OCI-LY3 (cell line): ENCODE measurements around the gene ZNF569.

ENCODE experiments used
- H2AFZ ChIP-seq: fragments of 200-600, 300-600 bp; shearing (Covaris generic); 2 replicates; pipeline ENCODE4 v1.6.0; 2014; ENCODE audit warnings: antibody characterized with exemption, low read depth, low read length
- H3K27ac ChIP-seq: fragments of 200-600, 300-600 bp; sonication (generic); 2 replicates; pipeline ENCODE4 v1.5.1; 2014; ENCODE audit warnings: mild to moderate bottlenecking, low read length, moderate library complexity, mixed read lengths
- H3K27me3 ChIP-seq: fragments of 200-600, 300-600 bp; sonication (generic); 2 replicates; pipeline ENCODE4 v1.6.1; 2014; ENCODE audit warnings: low read depth, low read length, mixed read lengths
- H3K36me3 ChIP-seq: fragments of 200-600, 300-600 bp; sonication (generic); replicated peaks from 2 replicates; pipeline ENCODE3; 2014; ENCODE audit warnings: low read depth, low read length, mixed read lengths
- H3K4me1 ChIP-seq: fragments of 300-600, 200-600 bp; sonication (generic); 2 replicates; pipeline ENCODE4 v1.6.1; 2014; ENCODE audit warnings: low read length, mixed read lengths
- H3K4me2 ChIP-seq: fragments of 200-600, 300-600 bp; sonication (generic); 2 replicates; pipeline ENCODE4 v1.6.1; 2014; ENCODE audit warnings: low read length, mixed read lengths
- H3K4me3 ChIP-seq: fragments of 300-600, 200-600 bp; sonication (generic); 2 replicates; pipeline ENCODE4 v1.5.1; 2014; ENCODE audit warnings: antibody characterized with exemption, mild to moderate bottlenecking, low read length, moderate library complexity
- H3K79me2 ChIP-seq: fragments of 300-600, 200-600 bp; shearing (Covaris generic); 2 replicates; pipeline ENCODE4 v1.6.1; 2014; ENCODE audit warnings: mild to moderate bottlenecking, low read length, mixed read lengths
- H3K9ac ChIP-seq: fragments of 300-600, 200-600 bp; shearing (Covaris generic); 2 replicates; pipeline ENCODE4 v1.6.0; 2014; ENCODE audit warnings: mild to moderate bottlenecking, low read length, moderate library complexity
- H3K9me3 ChIP-seq: fragments of 200-600, 300-600 bp; shearing (Covaris generic); 2 replicates; pipeline ENCODE4 v1.6.1; 2014; ENCODE audit warnings: low read length, mixed read lengths; ENCODE audit not compliant: insufficient read depth
- H4K20me1 ChIP-seq: fragments of 200-600, 300-600 bp; sonication (generic); 2 replicates; pipeline ENCODE4 v1.6.1; 2016; ENCODE audit warnings: low read length, mixed read lengths; ENCODE audit not compliant: insufficient read depth
- EZH2phosphoT487 ChIP-seq: fragments of 200-600 bp; shearing (Covaris generic); IDR thresholded peaks from 2 replicates; pipeline ENCODE4 v1.6.1; 2018; ENCODE audit warnings: antibody characterized with exemption, mixed run types, low read depth
- TF ChIP-seq, protein P1 (sequence below): fragments of 200-600, 300-600 bp; sonication (generic); IDR thresholded peaks from 2 replicates; pipeline ENCODE4 v1.5.1; 2014; ENCODE audit warnings: antibody characterized with exemption, low read length, low read depth

Gene ZNF569

DNA sequence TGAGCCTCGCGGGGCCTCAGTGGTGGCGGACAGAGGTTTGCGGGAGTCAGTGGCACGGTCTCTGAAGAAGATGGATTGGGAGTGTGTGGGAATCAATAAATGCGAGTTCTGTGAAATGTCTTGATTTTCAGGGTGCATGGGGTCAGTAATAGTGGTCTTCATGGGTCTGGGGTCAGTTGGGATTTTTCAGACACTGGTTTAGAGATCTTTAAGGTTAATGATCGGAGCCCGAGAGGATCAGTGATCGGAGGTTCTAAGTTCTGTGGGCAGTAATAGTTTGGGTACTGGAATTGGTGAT lies 39.9 kb upstream of the ZNF569 start:
- no peaks in the 10 kb centered on the region for H4K20me1 ChIP-seq
- peak overlapping the region; percentile 73 for H2AFZ ChIP-seq
- peaks cover 32% of the 10 kb centered on the region for H3K36me3 ChIP-seq
- H3K4me2 ChIP-seq: peak overlapping the region; percentile 77
- peaks cover 7% of the 10 kb centered on the region for H3K79me2 ChIP-seq
- peak overlapping the region; percentile 88 for H3K4me3 ChIP-seq
- peak overlapping the region; percentile 79 for H3K9ac ChIP-seq
- H3K27ac ChIP-seq: peak overlapping the region; percentile 75
- no peaks in the 10 kb centered on the region; the same call in 1 of the 2 replicates for H3K4me1 ChIP-seq
- 0 out of 2 replicates have a peak, but pooled peaks cover 6% of the 10 kb centered on the region for H3K9me3 ChIP-seq
- TF ChIP-seq, protein P1, sequence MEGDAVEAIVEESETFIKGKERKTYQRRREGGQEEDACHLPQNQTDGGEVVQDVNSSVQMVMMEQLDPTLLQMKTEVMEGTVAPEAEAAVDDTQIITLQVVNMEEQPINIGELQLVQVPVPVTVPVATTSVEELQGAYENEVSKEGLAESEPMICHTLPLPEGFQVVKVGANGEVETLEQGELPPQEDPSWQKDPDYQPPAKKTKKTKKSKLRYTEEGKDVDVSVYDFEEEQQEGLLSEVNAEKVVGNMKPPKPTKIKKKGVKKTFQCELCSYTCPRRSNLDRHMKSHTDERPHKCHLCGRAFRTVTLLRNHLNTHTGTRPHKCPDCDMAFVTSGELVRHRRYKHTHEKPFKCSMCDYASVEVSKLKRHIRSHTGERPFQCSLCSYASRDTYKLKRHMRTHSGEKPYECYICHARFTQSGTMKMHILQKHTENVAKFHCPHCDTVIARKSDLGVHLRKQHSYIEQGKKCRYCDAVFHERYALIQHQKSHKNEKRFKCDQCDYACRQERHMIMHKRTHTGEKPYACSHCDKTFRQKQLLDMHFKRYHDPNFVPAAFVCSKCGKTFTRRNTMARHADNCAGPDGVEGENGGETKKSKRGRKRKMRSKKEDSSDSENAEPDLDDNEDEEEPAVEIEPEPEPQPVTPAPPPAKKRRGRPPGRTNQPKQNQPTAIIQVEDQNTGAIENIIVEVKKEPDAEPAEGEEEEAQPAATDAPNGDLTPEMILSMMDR: no peak
- TF ChIP-seq EZH2phosphoT487: no peak
- no peaks in the 10 kb centered on the region for H3K27me3 ChIP-seq

DNA sequence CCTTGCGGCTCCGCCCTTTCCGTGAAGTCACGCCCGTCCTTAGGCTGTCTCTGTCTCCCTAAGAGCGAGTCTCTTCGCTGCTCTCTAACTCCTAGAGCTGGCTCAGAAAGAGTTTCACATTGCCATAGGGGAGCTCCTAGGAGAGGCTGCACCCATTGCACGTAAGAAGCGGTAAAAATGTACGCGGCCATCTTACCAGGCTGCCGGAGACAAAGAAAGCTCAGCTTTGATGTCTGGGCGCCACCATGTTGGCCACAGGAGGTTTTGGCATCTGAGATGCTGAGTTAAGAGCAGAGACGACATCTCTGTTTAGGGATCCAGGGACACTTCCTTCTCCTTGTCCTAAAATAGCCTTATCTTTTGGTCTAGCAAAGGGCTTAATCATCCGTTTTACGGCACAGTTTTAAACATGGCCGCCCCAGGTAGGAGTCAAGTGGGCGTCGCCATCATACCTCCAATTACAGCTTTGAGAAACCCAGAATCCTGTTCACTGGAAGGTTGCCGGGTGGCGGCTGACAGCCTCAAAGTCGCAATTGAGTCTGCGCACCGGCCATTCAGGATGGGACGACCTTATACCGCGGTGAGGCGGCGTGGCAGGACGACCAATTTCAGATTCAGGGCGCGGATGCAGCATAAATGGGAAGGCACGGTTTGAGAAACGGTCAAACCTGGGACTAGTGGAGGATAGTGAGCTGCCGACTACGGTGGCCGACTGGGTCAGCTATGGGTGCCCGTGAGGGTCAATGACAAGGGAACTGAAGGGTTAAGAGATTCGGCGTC lies 39.3 kb upstream of the ZNF569 start, which contains the start of gene ZNF793:
Gene ZNF793, plus strand, starts transcription at position 553 of the 780 bp plus-strand sequence. CDS start 16,501 bp downstream, outside the sequence.
- Histone ChIP-seq H3K4me1 (no peaks in the 10 kb centered on the region; the same call in 1 of the 2 replicates), H3K27me3 (no peaks in the 10 kb centered on the region), H2AFZ (peak within 1 kb of the TSS; percentile 73), H3K36me3 (peaks cover 30% of the 10 kb centered on the region), H3K9me3 (0 out of 2 replicates have a peak, but pooled peaks cover 6% of the 10 kb centered on the region), H3K4me3 (peak within 1 kb of the TSS; percentile 88), H3K27ac (peak within 1 kb of the TSS; percentile 75), H3K9ac (peak within 1 kb of the TSS; percentile 79), H3K4me2 (peak within 1 kb of the TSS; percentile 77), H4K20me1 (no peaks in the 10 kb centered on the region), H3K79me2 (peaks cover 7% of the 10 kb centered on the region)
- TF ChIP-seq, protein P1: no peak
- no peak for TF ChIP-seq EZH2phosphoT487

DNA sequence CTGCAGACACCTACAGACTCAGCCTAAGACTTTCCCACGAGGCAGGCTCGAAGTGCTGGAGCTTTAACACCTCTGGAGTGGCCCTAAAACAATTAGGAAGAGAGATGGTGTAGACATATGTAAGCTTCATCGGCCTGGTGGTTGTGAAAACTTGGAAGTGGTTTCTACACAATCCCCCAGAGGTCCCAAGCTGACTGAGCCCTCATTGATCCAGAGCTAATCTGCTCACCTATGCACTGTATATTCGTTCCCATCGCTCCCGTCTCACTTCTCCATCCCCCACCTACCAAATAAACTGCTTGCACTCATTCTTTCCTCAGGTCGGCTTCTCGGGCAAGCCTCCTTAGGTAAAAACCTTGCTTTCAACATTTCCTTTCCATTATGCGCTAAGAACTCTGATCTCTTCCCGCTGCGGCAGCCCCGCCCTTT lies 38.7 kb upstream of the ZNF569 start:
- 0 out of 2 replicates have a peak, but pooled peaks cover 6% of the 10 kb centered on the region for H3K9me3 ChIP-seq

DNA sequence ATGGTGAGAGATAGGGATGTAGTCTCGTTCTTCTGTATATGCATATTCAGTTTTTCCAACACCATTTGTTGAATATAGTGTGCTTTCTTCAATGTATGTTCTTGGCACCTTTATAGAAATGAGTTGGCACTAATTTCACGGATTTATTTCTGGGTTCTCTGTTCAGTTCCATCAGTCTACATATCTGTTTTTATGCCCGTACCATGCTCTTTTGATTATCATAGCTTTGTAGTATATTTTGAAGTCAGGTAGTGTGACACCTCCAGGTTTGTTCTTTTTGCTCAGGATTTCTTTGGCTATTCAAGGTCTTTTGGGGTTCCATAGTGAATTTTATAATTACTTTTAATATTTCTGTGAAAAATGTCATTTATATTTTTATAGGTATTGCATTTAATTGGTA lies 25.0 kb upstream of the ZNF569 start:
- TF ChIP-seq, protein P1: no peak
- TF ChIP-seq EZH2phosphoT487: no peak
- Histone ChIP-seq H3K4me1 (no peaks in the 10 kb centered on the region), H4K20me1 (no peaks in the 10 kb centered on the region), H3K9me3 (peaks cover 30% of the 10 kb centered on the region; the same call in 1 of the 2 replicates), H3K36me3 (peaks cover 6% of the 10 kb centered on the region), H3K4me3 (no peak overlapping the region), H3K27me3 (no peaks in the 10 kb centered on the region), H3K79me2 (no peaks in the 10 kb centered on the region), H3K9ac (no peak overlapping the region), H3K4me2 (no peak overlapping the region), H3K27ac (no peak overlapping the region), H2AFZ (no peak overlapping the region)

More for the DNA sequence above, 38.7 kb upstream of the ZNF569 start:
- Histone ChIP-seq H3K9ac (peak overlapping the region; percentile 79), H3K79me2 (peaks cover 7% of the 10 kb centered on the region), H4K20me1 (no peaks in the 10 kb centered on the region), H3K4me3 (peak overlapping the region; percentile 88), H3K36me3 (peaks cover 26% of the 10 kb centered on the region), H3K27ac (peak overlapping the region; percentile 75), H3K4me2 (peak overlapping the region; percentile 77), H2AFZ (peak overlapping the region; percentile 73), H3K27me3 (no peaks in the 10 kb centered on the region), H3K4me1 (no peaks in the 10 kb centered on the region; the same call in 1 of the 2 replicates)
- TF ChIP-seq, protein P1: no peak
- TF ChIP-seq EZH2phosphoT487: no peak
